Measurements from ENCODE around the gene ROR1. TPM values are rescaled to one million over a fixed set of nuclear protein-coding genes. Genes with fewer than 3 reads are reported as not detected.

ROR1 gene
- total RNA-seq, 1 donor from 2014 or later = 30.3 TPM

DNA sequence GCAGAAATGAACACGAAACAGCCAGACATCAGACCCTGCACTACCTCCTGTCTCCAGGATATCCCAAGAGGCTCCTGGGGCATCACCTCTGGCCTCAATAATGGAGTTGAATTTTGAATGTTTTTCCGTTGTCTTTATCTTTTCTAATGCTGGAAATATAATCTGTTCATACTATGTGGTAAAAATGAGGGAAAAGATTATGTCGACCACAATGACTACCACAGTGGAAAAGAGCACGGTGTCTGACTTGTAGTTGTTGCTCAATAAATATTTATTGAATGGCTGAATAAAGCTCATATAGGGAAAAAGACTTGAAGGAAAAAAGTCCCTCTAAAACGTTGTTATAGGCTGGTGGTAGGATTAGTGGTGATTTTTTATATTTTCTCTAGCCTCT is 44.6 kb upstream of the ROR1 start:
- H3K9me3 Mint-ChIP-seq = peaks cover 5% of the 10 kb centered on the region
- Histone ChIP-seq H3K4me1 (peaks cover 5% of the 10 kb centered on the region), H3K27ac (no peak overlapping the region), H3F3A (ENCODE audit: low read depth) (peaks cover 7% of the 10 kb centered on the region), H3K79me2 (ENCODE audit: low read depth) (no peaks in the 10 kb centered on the region), H3K4me2 (no peak overlapping the region), H3K4me3 (no peak overlapping the region), H3K27me3 (no peaks in the 10 kb centered on the region), H3K9me3 (ENCODE audit: low read depth) (no peaks in the 10 kb centered on the region), H3K9ac (no peak overlapping the region), H3K36me3 (no peaks in the 10 kb centered on the region), H4K20me1 (ENCODE audit: low read depth) (no peaks in the 10 kb centered on the region), H2AFZ (replicated peaks) (no peak overlapping the region)
- DNase-seq (ENCODE audit: low spot score) = no peak
- H3K27ac Mint-ChIP-seq = no peak overlapping the region
- H3K36me3 Mint-ChIP-seq = no peaks in the 10 kb centered on the region
- TF ChIP-seq EZH2 (IDR thresholded peaks at IDR 0.05) (no peak), EZH2phosphoT487 (IDR thresholded peaks at IDR 0.05) (no peak)
- TF ChIP-seq, protein P1, sequence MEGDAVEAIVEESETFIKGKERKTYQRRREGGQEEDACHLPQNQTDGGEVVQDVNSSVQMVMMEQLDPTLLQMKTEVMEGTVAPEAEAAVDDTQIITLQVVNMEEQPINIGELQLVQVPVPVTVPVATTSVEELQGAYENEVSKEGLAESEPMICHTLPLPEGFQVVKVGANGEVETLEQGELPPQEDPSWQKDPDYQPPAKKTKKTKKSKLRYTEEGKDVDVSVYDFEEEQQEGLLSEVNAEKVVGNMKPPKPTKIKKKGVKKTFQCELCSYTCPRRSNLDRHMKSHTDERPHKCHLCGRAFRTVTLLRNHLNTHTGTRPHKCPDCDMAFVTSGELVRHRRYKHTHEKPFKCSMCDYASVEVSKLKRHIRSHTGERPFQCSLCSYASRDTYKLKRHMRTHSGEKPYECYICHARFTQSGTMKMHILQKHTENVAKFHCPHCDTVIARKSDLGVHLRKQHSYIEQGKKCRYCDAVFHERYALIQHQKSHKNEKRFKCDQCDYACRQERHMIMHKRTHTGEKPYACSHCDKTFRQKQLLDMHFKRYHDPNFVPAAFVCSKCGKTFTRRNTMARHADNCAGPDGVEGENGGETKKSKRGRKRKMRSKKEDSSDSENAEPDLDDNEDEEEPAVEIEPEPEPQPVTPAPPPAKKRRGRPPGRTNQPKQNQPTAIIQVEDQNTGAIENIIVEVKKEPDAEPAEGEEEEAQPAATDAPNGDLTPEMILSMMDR (IDR thresholded peaks at IDR 0.05) = no peak
- peaks cover 5% of the 10 kb centered on the region for H3K27me3 Mint-ChIP-seq (ENCODE audit: insufficient read depth, low read depth)
- H3K4me3 Mint-ChIP-seq = no peak overlapping the region
- H3K4me1 Mint-ChIP-seq = peaks cover 27% of the 10 kb centered on the region

DNA sequence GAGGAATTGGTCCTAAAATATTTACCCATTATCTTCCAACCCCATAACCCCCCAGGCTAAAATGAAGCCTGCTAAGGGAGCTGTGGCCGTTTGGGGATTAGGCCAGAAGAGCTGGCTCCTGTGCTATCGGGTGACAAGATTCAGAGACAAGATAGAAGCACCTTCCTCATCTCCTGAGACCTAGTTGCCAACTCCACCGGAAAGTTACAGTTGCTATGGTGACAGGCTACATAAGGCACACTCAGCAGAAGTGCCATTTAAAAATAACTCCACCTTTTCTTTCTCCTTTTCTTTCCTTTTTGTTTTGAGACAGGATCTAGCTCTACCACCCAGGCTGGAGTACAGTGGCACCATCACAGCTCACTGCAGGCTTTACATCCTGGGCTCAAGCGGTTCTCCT is 43.6 kb upstream of the ROR1 start:
- H2AFZ ChIP-seq (replicated peaks) = peak overlapping the region; percentile 42
- peaks cover 7% of the 10 kb centered on the region for H3F3A ChIP-seq (ENCODE audit: low read depth)
- no peaks in the 10 kb centered on the region for H3K79me2 ChIP-seq (ENCODE audit: low read depth)
- Mint-ChIP-seq H3K27me3 (ENCODE audit: insufficient read depth, low read depth) (peaks cover 5% of the 10 kb centered on the region), H3K4me3 (no peak overlapping the region), H3K36me3 (no peaks in the 10 kb centered on the region), H3K9me3 (peaks cover 6% of the 10 kb centered on the region), H3K4me1 (peaks cover 27% of the 10 kb centered on the region), H3K27ac (no peak overlapping the region)
- no peaks in the 10 kb centered on the region for H3K36me3 ChIP-seq
- no peaks in the 10 kb centered on the region for H3K9me3 ChIP-seq (ENCODE audit: low read depth)
- H3K27me3 ChIP-seq = no peaks in the 10 kb centered on the region
- no peak overlapping the region for H3K9ac ChIP-seq
- no peak overlapping the region for H3K27ac ChIP-seq
- peaks cover 4% of the 10 kb centered on the region for H3K4me1 ChIP-seq
- no peak for TF ChIP-seq EZH2phosphoT487 (IDR thresholded peaks at IDR 0.05)
- no peak for TF ChIP-seq EZH2 (IDR thresholded peaks at IDR 0.05)
- TF ChIP-seq, protein P1 (IDR thresholded peaks at IDR 0.05) = no peak
- no peak for DNase-seq (ENCODE audit: low spot score)
- no peak overlapping the region for H3K4me3 ChIP-seq
- H4K20me1 ChIP-seq (ENCODE audit: low read depth) = no peaks in the 10 kb centered on the region
- H3K4me2 ChIP-seq = no peak overlapping the region

DNA sequence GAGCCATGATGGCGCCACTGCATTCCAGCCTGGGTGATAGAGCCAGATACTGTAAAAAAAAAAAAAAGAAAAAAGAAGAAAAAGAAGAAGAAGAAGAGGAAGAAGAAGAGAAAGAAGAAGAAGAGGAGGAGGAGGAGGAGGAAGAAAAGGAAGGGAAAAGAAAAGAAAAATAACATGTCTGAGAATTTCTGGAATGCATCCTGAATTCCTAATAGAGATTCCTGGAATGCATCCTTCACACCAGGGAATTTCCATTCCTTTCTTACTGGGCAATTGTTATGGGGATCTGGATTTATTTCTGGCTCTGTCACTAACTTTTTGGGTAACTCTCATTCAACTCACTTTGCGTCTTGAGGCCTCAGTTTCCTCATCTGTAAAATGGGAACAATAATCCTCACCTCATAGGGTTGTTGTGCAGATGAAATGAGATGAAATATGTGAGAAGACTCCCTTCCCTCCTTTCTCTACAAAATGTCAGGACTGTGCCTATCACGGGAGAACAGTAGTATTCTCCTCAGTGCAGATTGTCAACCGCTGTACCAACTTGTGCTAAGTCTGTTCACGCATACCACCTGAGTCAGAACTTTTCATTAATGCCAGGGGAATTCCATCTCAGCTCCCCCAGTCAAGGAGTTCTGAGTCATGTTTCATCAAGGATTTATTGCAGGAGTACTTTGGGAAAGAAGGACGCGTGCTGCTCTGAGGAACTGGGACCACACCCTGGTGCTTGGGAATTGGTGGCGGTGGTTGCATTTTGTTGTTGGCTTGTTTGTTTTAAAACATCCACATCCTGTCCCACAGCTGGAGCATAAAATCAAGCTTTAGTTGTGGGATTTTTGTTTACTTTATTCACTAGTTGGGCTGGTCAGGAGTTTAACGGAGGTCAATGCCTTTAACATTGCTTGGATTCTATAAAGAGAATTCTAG is 42.4 kb upstream of the ROR1 start:
- no peak overlapping the region for H3K4me3 Mint-ChIP-seq
- Histone ChIP-seq H3K27me3 (no peaks in the 10 kb centered on the region), H2AFZ (replicated peaks) (no peak overlapping the region)

More for the DNA sequence above, 42.4 kb upstream of the ROR1 start:
- TF ChIP-seq, protein P1 (IDR thresholded peaks at IDR 0.05) = no peak
- TF ChIP-seq EZH2 (IDR thresholded peaks at IDR 0.05) = no peak
- TF ChIP-seq EZH2phosphoT487 (IDR thresholded peaks at IDR 0.05) = no peak
- Histone ChIP-seq H3K4me3 (no peak overlapping the region), H3K36me3 (no peaks in the 10 kb centered on the region), H4K20me1 (ENCODE audit: low read depth) (no peaks in the 10 kb centered on the region), H3F3A (ENCODE audit: low read depth) (peaks cover 7% of the 10 kb centered on the region), H3K4me2 (no peak overlapping the region), H3K9me3 (ENCODE audit: low read depth) (peaks cover 6% of the 10 kb centered on the region), H3K79me2 (ENCODE audit: low read depth) (no peaks in the 10 kb centered on the region), H3K27ac (no peak overlapping the region), H3K9ac (no peak overlapping the region), H3K4me1 (peaks cover 4% of the 10 kb centered on the region)
- Mint-ChIP-seq H3K9me3 (peaks cover 14% of the 10 kb centered on the region), H3K27ac (no peak overlapping the region), H3K4me1 (peaks cover 27% of the 10 kb centered on the region), H3K36me3 (peaks cover 2% of the 10 kb centered on the region), H3K27me3 (ENCODE audit: insufficient read depth, low read depth) (peaks cover 5% of the 10 kb centered on the region)
- DNase-seq (ENCODE audit: low spot score) = no peak

Data from neural progenitor cell (in vitro differentiated cells).